ENCODE results near the gene SEC24B. TPM values are rescaled to one million over a fixed set of nuclear protein-coding genes. Genes with fewer than 3 reads are reported as not detected.
"Not testable (repeated sequence)": the region's sequence is repeated elsewhere in the genome, so short reads cannot be mapped to it uniquely, and the experiment has no call there.

The SEC24B gene
- total RNA-seq, 1 experiment from 2014 or later = 17.3 TPM

GRCh38 chr4:109572154-109572553 is 138.5 kb downstream of the SEC24B start:
- DNase-seq (ENCODE audit: extremely low read depth, low read depth) = no peak

DNA sequence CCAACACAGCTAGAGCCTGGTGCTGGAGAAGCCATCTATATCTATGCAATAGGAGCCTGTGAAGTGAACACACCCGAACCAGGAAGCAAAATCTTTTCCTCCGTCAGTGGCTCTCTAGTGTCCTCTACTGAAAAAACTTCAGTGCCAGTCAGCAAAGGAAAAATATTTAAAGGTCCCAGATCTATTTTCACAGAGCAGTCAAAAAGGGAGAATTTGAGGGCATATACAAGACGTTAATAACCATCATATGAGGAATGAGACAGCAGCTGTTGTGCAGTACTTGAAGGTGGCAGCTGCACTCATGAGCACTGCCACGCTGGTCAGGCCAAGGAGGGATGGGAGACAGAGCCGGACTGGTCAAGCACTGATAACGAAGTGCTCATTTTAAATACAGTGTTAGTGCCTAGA is 140.8 kb downstream of the SEC24B start:
- DNase-seq (ENCODE audit: extremely low read depth, low read depth) = peak; percentile 20

DNA sequence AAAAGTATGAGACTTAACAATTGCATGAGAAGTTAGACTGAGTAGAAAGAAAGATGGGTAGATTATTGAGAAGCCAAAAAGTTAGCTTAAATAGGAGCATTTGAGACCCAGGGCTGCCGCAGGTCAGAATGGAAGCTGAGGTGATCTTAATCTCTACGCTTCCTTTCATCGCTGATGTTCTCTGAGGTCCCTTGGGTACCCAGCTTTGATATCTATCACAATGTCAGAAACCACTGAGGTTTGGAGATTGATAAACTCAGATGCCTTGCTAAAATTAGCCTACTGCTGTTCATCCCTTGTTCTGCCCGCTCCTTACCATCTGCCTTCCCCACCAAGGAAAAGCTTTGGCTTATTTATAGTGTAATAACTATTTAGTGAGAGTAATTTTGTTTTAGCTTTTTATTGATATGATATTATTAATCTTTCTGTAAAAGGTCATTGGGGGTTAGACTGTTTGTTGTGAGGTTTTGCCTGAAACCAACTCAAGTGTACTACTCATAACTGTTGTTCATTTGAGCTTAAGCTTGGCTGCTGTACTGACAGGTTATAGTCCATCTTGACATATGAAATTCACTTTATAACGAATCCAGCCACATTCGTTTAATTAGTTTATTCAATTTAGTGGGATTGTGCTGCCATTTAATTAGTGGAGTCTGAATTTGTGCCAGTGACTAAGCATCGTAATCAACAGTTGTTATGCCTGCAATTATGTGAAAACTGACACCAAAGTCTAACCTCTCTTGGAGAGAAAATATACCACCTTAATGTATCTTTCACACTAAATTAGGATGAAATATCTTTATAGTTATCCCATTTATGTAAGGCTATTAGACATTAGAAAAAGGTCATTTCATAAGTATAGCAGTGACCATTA is 141.6 kb downstream of the SEC24B start:
- DNase-seq (ENCODE audit: extremely low read depth, low read depth) = no peak

DNA sequence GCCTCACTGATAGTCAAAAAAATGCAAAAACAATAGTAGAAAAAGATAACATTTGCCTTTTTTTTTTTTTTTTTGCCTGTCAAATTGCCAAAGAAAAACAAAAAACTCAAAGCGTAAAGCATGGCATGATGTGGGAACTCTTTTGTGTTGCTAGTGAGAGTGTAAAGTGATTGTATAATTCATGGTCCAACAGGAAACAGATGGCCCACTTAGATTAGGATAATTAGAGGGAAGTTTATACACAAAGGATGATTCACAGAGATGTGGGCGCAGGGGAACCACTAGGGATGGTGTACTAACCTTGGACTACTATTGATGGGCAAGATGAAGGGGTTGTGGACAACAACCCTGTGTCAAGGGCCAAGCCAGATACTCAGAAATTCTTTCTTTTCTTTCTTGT is 142.8 kb downstream of the SEC24B start:
- DNase-seq (ENCODE audit: extremely low read depth, low read depth) = no peak

- no peak for DNase-seq (ENCODE audit: extremely low read depth, low read depth)
Measured at GRCh38 chr4:109578846-109579245, 145.2 kb downstream of the SEC24B start.

DNA sequence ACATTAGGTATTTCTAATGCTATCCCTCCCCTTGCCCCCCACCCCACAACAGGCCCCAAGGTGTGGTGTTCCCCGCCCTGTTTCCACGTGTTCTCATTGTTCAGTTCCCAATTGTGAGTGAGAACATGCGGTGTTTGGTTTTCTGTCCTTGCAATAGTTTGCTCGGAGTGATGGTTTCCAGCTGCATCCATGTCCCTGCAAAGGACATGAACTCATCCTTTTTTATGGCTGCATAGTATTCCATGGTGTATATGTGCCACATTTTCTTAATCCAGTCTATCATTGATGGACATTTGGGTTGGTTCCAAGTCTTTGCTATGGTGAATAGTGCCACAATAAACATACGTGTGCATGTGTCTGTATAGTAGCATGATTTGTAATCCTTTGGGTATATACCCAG is 146.4 kb downstream of the SEC24B start:
- DNase-seq (ENCODE audit: extremely low read depth, low read depth) = not testable (repeated sequence)

DNA sequence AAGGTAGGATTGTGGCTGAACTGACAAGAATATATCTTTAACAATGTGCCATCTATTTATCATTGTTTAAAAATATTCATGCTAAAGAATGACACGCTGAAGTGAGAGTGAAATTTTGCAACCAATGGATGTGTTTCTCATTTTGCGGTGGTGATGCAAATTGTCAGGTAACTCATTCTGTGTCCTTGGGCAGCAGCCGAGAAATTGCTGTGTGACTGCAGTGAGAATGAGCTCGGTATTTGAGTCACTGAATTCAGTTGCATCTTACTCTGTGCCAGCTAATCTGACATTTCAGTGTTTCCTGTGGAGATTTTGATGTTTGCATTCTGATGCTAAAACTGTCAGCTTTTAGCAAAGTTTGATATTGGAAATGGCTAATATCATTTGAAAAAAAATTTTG is 154.6 kb downstream of the SEC24B start:
- no peak for DNase-seq (ENCODE audit: extremely low read depth, low read depth)

DNA sequence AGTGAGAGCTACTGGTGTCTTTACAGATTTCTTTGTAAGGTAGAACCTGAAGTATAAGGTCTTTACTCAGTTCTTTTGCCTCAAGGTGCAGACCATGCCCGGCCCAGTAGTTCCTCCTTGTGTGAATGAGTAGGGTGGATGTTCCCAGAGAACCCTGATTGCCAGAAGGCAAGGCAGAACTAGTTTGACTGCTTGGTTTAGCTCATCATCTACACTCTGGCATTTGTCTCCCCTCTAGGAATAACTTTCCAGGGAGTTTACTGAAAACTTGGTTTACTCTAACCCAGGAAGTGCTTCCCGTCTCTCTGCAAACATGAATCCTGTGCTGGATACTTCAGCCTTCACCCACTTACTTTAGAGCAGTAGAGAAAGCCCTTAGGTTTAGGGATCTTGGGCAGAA is 155.5 kb downstream of the SEC24B start:
- DNase-seq (ENCODE audit: extremely low read depth, low read depth) = no peak

DNA sequence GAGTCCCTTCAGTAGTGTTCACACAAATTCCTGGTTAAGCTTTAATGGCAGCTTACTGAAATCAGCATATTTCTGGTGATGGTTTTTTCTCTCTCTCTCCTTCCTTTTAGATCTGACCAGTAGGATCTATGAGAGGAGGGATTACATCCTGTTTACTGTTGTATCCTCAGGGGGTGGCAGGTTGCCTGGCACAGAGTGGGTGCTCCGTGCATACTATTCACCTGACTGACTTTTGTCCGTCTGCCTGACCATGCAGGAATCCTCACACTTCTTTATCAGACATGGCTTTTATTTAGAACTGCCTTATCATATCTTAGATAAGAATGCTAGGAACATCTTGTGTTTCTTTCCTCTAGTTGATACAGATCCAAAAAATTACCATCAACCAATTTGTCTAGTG is 156.0 kb downstream of the SEC24B start:
- DNase-seq (ENCODE audit: extremely low read depth, low read depth) = no peak

Small RNA genes within 50 kb of the gene (small RNA-seq; reads per million reads assigned to genes)
- gene MIR576 = 0.15 to 2.2 reads per million in 2 experiments
- gene RN7SL55P = 0 reads per million in 2 experiments

Other genes starting within 250 kb of the SEC24B start
- gene COL25A1, start 131.2 kb upstream of the SEC24B start, total RNA-seq (2014; rRNA removed; shearing (Covaris generic)) = 0.02 TPM in 1 of 2 replicates, not detected in the other
- gene MCUB, start 126.4 kb downstream of the SEC24B start, total RNA-seq (2014; rRNA removed; shearing (Covaris generic)) = 11.9 and 14.3 TPM in 2 replicates